GDM1 (cell line): ENCODE results near the gene GPR27.

Experiments used
- DNase-seq: peaks from one replicate; lab custom pipeline; 2025; lab: John Stamatoyannopoulos, UW

GPR27 gene

GRCh38 chr3:71733319-71733718, 20.3 kb upstream of the GPR27 start:
- no peak for DNase-seq

GRCh38 chr3:71734881-71735280, 18.8 kb upstream of the GPR27 start:
- no peak for DNase-seq

GRCh38 chr3:71742621-71743020, 11.0 kb upstream of the GPR27 start:
- no peak for DNase-seq

GRCh38 chr3:71744738-71745137, 8.9 kb upstream of the GPR27 start:
- no peak for DNase-seq

GRCh38 chr3:71751602-71752001, 2.1 kb upstream of the GPR27 start:
- no peak for DNase-seq

GRCh38 chr3:71752831-71753700, 589 bp upstream of the GPR27 start:
- DNase-seq: no peak

- no peak for DNase-seq
Observed at GRCh38 chr3:71754610-71755253, 1.1 kb downstream of the GPR27 start.

GRCh38 chr3:71758091-71758490, 4.4 kb downstream of the GPR27 start:
- DNase-seq: no peak

- no peak for DNase-seq
Observed at GRCh38 chr3:71759401-71759800, 5.7 kb downstream of the GPR27 start.

- DNase-seq: no peak
Observed at GRCh38 chr3:71760140-71760539, 6.5 kb downstream of the GPR27 start.

GRCh38 chr3:71763426-71763825, 9.8 kb downstream of the GPR27 start:
- no peak for DNase-seq

- no peak for DNase-seq
Observed at GRCh38 chr3:71771126-71771525, 17.5 kb downstream of the GPR27 start.

- no peak for DNase-seq
Observed at GRCh38 chr3:71771884-71772283, 18.2 kb downstream of the GPR27 start.

- no peak for DNase-seq
Observed at GRCh38 chr3:71776538-71776937, 22.9 kb downstream of the GPR27 start.

GRCh38 chr3:71778353-71778752, 24.7 kb downstream of the GPR27 start:
- DNase-seq: no peak

GRCh38 chr3:71779674-71780377, 26.2 kb downstream of the GPR27 start:
- DNase-seq: no peak

- no peak for DNase-seq
Observed at GRCh38 chr3:71780430-71780829, 26.8 kb downstream of the GPR27 start.

GRCh38 chr3:71783152-71783551, 29.5 kb downstream of the GPR27 start:
- no peak for DNase-seq

- DNase-seq: no peak
Observed at GRCh38 chr3:71784201-71784913, 30.7 kb downstream of the GPR27 start.

GRCh38 chr3:71784914-71785531, 31.4 kb downstream of the GPR27 start, which contains the start of gene PROK2:
Gene PROK2 (minus strand): TSS chr3:71785148. CDS start chr3:71785052, 96 bp downstream.
- DNase-seq: no peak

- DNase-seq: no peak
Observed at GRCh38 chr3:71785532-71786216, 32.0 kb downstream of the GPR27 start.
